Fibroblast of lung (primary cell): ENCODE results near the gene MAP4K5. TPM values are rescaled to one million over a fixed set of nuclear protein-coding genes. Genes with fewer than 3 reads are reported as not detected.
"Not testable (repeated sequence)": the region's sequence is repeated elsewhere in the genome, so short reads cannot be mapped to it uniquely, and the experiment has no call there.

ENCODE experiments used
- DNase-seq, 2 donors: peaks; one replicate each; pipeline versions ENCODE4 v3.0.0 to v3.0.0-alpha.2; 2010; ENCODE audit warnings: low read depth in 2 of 2
- H2AFZ ChIP-seq: 2 replicates; pipeline ENCODE4 v1.5.1; 2012; ENCODE audit warnings: low read length, control low read depth, inconsistent platforms
- H3K27ac ChIP-seq: 2 replicates; pipeline ENCODE4 v1.5.1; 2011; ENCODE audit warnings: low read length, control low read depth; ENCODE audit not compliant: insufficient read depth
- H3K27me3 ChIP-seq: 2 replicates; pipeline ENCODE4 v1.5.1; 2011; ENCODE audit warnings: mild to moderate bottlenecking, low read length; ENCODE audit not compliant: control insufficient read depth, insufficient read depth
- H3K36me3 ChIP-seq: 2 replicates; pipeline ENCODE4 v1.5.1; 2011; ENCODE audit warnings: low read length; ENCODE audit not compliant: control insufficient read depth, insufficient read depth
- H3K4me1 ChIP-seq: 2 replicates; pipeline ENCODE4 v1.5.1; 2011; ENCODE audit warnings: low read length; ENCODE audit not compliant: control insufficient read depth, insufficient read depth; ENCODE audit errors: extremely low read depth
- H3K4me2 ChIP-seq: 2 replicates; pipeline ENCODE4 v1.5.1; 2011; ENCODE audit warnings: low read length, control low read depth; ENCODE audit not compliant: insufficient read depth; ENCODE audit errors: extremely low read depth
- H3K4me3 ChIP-seq, 4 experiments: fragments of 200-600 bp in 1 of 4; sonication (generic) in 1 of 4; replicated peaks in 1 of 4; 2 replicates each; pipeline ENCODE4 v1.5.1; 2011 to 2016; ENCODE audit warnings: low read length in 4 of 4, low read depth in 3 of 4, mild to moderate bottlenecking in 3 of 4, control low read depth in 2 of 4, inconsistent platforms in 1 of 4, mixed read lengths in 1 of 4; ENCODE audit not compliant: insufficient read depth in 1 of 4; ENCODE audit errors: control extremely low read depth in 1 of 4
- H3K79me2 ChIP-seq: 2 replicates; pipeline ENCODE4 v1.5.1; 2012; ENCODE audit warnings: mild to moderate bottlenecking, low read length, inconsistent platforms; ENCODE audit not compliant: control insufficient read depth, insufficient read depth
- H3K9ac ChIP-seq: 2 replicates; pipeline ENCODE4 v1.5.1; 2011; ENCODE audit warnings: mild to moderate bottlenecking, low read length, control low read depth; ENCODE audit not compliant: insufficient read depth
- H3K9me3 ChIP-seq: 2 replicates; pipeline ENCODE4 v1.5.1; 2012; ENCODE audit warnings: low read depth, low read length; ENCODE audit not compliant: control insufficient read depth, insufficient read depth
- H4K20me1 ChIP-seq: 2 replicates; pipeline ENCODE4 v1.5.1; 2011; ENCODE audit warnings: low read length; ENCODE audit not compliant: control insufficient read depth, insufficient read depth; ENCODE audit errors: extremely low read depth
- EZH2 ChIP-seq: IDR thresholded peaks from 2 replicates; pipeline ENCODE4 v1.5.1; 2012; ENCODE audit warnings: low read length, control low read depth, mild to moderate bottlenecking; ENCODE audit errors: missing control alignments
- polyA plus RNA-seq, 2 donors: library from polyadenylated mRNA; depleted of rRNA in 1 of 2; stranded (reverse) in 1 of 2; unstranded in 1 of 2; fragments of >200 nt; gene quantifications; 2 replicates each; pipeline ENCODE4 v1.2.1, GENCODE V29; 2011 to 2012; ENCODE audit warnings: missing spikeins in 1 of 2
- total RNA-seq: library from RNA; depleted of rRNA; stranded (reverse); fragments of >200 nt; gene quantifications from 2 replicates; pipeline ENCODE4 v1.2.1, GENCODE V29; 2014
- TF ChIP-seq, protein P1 (sequence below), 2 donors: IDR thresholded peaks in 1 of 2; conservative IDR thresholded peaks in 1 of 2; 1 replicate in 1 of 2; 2 replicates in 1 of 2; pipeline ENCODE4 v1.5.1; 2011 to 2012; ENCODE audit warnings: low read length in 2 of 2, control low read depth in 1 of 2, inconsistent platforms in 1 of 2, low read depth in 1 of 2, mild to moderate bottlenecking in 1 of 2

The MAP4K5 gene
- total and polyA plus RNA-seq, 2 donors (not counting 1 experiment from before 2014, with no cell fraction given), result 39.4 to 41.1 TPM

DNA sequence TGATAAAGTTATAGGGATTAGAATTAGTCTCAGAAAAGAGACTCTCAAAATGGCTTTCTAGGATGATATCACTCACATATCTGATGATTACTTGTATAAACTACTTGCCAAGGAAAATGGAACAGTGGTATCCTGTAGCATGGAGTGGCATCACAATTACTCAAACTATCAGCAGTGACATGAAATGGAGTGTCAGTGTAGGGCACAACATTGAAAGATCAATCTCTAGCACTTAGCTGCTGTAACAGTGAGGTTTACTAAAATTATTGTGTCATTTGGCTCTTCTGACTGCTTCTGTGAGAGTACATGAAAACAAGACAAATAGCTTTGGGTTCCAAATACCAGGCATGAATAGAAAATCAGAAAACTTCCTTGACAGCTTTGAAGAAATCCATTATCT, 6.7 kb upstream of the MAP4K5 start:
- Histone ChIP-seq H3K4me2 (no peak overlapping the region), H3K79me2 (no peaks in the 10 kb centered on the region), H3K36me3 (no peaks in the 10 kb centered on the region), H3K4me1 (no peaks in the 10 kb centered on the region), H3K9me3 (no peaks in the 10 kb centered on the region), H4K20me1 (no peaks in the 10 kb centered on the region), H3K9ac (no peak overlapping the region), H3K27me3 (no peaks in the 10 kb centered on the region), H3K4me3 (no peak overlapping the region), H2AFZ (no peak overlapping the region), H3K27ac (no peak overlapping the region)
- TF ChIP-seq EZH2, result no peak
- TF ChIP-seq, protein P1, sequence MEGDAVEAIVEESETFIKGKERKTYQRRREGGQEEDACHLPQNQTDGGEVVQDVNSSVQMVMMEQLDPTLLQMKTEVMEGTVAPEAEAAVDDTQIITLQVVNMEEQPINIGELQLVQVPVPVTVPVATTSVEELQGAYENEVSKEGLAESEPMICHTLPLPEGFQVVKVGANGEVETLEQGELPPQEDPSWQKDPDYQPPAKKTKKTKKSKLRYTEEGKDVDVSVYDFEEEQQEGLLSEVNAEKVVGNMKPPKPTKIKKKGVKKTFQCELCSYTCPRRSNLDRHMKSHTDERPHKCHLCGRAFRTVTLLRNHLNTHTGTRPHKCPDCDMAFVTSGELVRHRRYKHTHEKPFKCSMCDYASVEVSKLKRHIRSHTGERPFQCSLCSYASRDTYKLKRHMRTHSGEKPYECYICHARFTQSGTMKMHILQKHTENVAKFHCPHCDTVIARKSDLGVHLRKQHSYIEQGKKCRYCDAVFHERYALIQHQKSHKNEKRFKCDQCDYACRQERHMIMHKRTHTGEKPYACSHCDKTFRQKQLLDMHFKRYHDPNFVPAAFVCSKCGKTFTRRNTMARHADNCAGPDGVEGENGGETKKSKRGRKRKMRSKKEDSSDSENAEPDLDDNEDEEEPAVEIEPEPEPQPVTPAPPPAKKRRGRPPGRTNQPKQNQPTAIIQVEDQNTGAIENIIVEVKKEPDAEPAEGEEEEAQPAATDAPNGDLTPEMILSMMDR (conservative IDR thresholded peaks at IDR 0.05 in 1 of 2, IDR thresholded peaks at IDR 0.05 in 1 of 2; ENCODE audit: low read depth in 1 of 2, low read length in 2 of 2), result no peak
- no peak for DNase-seq

DNA sequence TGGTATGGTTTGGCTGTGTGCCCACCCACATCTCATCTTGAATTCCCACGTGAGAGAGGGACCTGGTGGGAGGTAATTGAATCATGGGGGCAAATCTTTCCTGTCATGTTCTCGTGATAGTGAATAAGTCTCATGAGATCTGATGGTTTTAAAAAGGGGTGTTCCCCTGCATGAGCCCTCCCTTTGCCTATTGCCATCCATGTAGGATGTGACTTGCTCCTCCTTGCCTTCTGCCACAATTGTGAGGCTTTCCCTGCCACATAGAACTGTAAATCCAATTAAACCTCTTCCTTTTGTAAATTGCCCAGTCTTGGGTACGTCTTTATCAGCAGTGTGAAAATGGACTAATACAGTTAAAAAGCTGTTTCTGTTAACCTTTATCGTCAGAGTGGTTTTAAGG, 5.7 kb upstream of the MAP4K5 start:
- not testable (repeated sequence) for H2AFZ ChIP-seq, H3K4me1 ChIP-seq, H4K20me1 ChIP-seq, DNase-seq, H3K9me3 ChIP-seq, H3K9ac ChIP-seq, H3K27ac ChIP-seq, H3K36me3 ChIP-seq, H3K4me2 ChIP-seq, H3K79me2 ChIP-seq, H3K27me3 ChIP-seq, H3K4me3 ChIP-seq

DNA sequence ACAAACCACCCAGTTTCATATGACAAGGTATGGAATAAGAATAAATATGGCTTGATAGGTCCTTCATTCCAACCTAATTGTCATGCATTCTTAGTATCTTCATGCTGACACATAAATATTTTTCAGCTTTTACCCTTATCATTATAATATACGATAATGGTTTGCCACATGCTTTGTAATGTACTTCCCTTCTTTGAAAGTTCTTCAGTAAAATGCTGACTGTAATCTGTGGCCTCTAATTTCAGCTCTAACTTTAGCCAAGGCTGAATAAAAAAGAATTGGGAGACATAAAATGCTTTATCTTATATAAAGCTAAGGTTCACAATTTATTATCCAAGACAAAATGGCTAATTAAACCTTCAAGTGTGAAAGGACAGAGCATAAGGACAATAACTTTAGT, 2.6 kb upstream of the MAP4K5 start:
- Histone ChIP-seq H3K4me1 (peaks cover 5% of the 10 kb centered on the region), H3K27me3 (no peaks in the 10 kb centered on the region), H4K20me1 (no peaks in the 10 kb centered on the region), H3K9ac (no peak overlapping the region), H3K9me3 (no peaks in the 10 kb centered on the region), H2AFZ (no peak overlapping the region), H3K36me3 (no peaks in the 10 kb centered on the region), H3K27ac (no peak overlapping the region), H3K4me2 (no peak overlapping the region), H3K4me3 (no peak overlapping the region), H3K79me2 (peaks cover 22% of the 10 kb centered on the region)
- no peak for DNase-seq
- no peak for TF ChIP-seq EZH2
- TF ChIP-seq, protein P1 (conservative IDR thresholded peaks at IDR 0.05 in 1 of 2, IDR thresholded peaks at IDR 0.05 in 1 of 2; ENCODE audit: low read depth in 1 of 2, low read length in 2 of 2), result no peak

DNA sequence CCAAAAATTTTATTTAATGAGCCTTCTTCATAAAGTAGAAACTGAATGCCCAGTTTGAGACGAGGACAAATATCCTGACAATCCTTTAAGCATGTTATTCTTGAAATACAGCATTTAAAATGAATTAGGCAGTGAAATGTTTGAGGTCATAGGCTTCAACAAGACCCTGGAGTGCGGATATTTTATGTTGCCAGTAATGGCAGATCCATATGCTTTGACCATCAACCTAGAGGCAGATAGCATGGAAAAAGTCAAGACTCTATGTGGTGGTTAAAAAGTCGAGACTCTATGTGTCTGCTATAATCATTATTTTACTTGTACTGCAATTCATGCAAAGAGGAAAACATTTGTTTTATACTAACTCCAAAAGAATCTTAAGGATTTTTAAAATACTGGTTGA, 2.0 kb upstream of the MAP4K5 start:
- Histone ChIP-seq H3K9ac (no peak overlapping the region), H2AFZ (no peak overlapping the region), H3K36me3 (no peaks in the 10 kb centered on the region), H3K9me3 (no peaks in the 10 kb centered on the region), H3K79me2 (peaks cover 28% of the 10 kb centered on the region), H3K4me3 (no peak overlapping the region), H3K4me2 (no peak overlapping the region), H3K27ac (no peak overlapping the region), H3K4me1 (peaks cover 11% of the 10 kb centered on the region), H4K20me1 (no peaks in the 10 kb centered on the region), H3K27me3 (no peaks in the 10 kb centered on the region)
- no peak for DNase-seq
- no peak for TF ChIP-seq EZH2
- TF ChIP-seq, protein P1 (conservative IDR thresholded peaks at IDR 0.05 in 1 of 2, IDR thresholded peaks at IDR 0.05 in 1 of 2; ENCODE audit: low read depth in 1 of 2, low read length in 2 of 2), result no peak
